Activated effector memory CD4-positive, alpha-beta T cell treated with anti-CD3 and anti-CD28 coated beads, Interleukin-2, amount 50 U/mL, for 16 hours (primary cell): Measurements from ENCODE around the gene HS3ST3B1.

Experiments used
- DNase-seq: peaks from one replicate; pipeline ENCODE4 v3.0.0-alpha.2; 2020

The HS3ST3B1 gene

DNA sequence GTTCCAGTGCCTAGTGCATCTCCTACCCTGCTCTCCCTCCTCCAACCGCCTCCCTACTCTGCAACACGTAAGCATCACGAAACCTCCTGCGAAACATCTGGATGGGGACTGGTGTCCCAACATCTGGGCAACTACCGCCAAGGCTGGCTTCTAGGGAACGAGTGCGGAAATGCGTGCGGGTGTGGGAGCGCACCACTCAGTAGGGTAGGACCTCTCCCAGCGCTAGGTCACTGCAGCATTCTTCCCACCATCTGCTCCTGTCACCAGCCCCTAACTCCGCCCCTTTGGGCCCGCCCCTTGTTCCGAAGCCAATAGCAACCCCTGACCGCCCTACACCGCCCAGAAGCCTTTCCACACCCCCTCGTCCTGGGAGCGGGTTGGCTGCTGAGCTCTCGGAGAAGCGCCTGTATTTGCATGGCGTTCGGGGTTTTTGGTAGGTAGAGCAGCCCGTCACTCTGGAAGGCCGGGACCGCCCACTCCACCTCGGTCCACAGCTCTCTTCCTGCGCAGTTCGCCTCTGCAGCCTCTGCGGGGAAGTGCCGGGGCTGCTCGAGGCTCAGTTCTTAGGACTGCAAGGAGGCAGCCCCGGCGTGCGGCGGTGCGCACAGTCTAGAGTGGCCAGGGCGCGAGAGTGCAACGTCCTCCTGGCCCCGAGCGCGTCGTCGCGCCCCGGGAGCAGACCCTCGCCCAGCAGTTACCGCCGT lies at the start of gene HS3ST3B1:
TSS of gene HS3ST3B1 (plus strand) at position 507 of the 704 bp plus-strand sequence. CDS start 438 bp downstream, outside the sequence.
- DNase-seq: peak; percentile 100

DNA sequence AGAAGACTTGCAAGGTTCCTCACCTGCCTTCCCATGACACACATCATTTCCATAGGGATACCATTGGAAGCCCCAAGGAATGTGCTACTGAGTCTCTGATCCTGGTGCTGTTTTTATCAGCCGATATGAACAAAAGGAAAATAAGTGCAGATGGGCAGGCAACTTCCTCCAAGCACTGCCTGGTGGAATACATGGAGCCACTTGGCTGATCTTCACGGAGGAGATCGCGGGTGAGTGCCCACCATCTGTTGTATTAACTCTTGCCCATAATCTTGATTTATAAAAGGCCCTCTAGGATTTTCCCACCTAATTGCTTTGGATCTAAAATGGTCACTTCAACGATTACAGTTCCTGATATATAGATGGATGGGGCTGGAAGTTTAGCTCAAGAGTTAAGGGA lies 39.5 kb upstream of the HS3ST3B1 start:
- no peak for DNase-seq

DNA sequence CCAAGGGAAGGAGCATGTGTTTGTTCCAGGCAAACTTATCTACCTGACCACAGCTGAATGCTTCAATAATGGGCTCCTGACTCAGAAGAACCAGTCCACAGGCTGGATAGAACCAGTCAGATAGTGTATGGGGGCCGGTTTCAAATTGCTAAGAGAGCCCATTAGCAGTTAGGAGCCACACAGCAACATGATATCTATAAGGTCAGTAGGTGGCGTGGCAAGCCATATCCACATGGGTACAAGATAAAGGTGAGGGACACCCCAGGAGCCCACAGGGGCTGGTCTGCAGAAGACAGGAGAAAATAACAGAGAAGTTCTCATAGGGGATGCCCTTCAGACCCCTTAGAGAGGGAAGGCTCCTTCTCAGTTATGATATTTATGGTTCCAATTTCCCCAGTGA lies 32.6 kb upstream of the HS3ST3B1 start:
- no peak for DNase-seq

DNA sequence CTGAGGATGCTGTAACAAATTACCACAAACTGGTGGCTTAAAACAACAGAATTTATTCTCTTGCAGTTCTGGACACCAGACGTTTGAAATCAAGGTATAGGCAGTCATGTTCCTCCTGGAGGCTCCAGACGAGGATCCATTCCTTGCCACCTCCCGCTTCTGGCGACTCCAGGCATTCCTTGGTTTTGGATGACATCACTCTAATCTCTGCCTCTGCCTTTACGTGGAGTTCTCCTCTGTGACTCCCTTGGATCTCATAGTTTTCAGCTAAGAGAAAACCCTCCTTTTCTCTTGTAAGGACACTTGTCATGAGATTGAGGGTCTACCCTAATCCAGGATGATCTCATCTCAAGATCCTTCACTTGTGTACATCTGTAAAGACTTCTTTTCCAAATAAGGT lies 31.4 kb upstream of the HS3ST3B1 start:
- DNase-seq: no peak

DNA sequence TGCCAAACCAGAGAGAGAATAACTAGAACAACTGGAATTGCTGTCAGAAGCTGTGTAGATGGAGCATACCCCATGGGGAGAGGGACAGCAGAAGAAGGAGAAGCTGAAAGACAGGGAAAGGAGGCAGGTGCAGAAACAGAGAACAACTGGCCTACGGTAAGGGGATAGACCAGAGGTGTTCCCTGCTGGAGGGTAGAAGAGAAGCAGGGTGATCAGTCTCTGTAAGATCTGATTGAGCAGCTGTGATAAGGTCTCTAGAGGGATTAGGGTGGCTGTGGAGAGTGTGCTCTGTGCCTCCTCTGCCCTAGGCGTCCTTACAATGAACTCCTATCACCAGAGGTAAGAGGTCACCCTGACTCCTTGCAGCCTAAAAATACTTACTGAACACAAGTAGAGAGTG lies 30.4 kb upstream of the HS3ST3B1 start:
- no peak for DNase-seq

DNA sequence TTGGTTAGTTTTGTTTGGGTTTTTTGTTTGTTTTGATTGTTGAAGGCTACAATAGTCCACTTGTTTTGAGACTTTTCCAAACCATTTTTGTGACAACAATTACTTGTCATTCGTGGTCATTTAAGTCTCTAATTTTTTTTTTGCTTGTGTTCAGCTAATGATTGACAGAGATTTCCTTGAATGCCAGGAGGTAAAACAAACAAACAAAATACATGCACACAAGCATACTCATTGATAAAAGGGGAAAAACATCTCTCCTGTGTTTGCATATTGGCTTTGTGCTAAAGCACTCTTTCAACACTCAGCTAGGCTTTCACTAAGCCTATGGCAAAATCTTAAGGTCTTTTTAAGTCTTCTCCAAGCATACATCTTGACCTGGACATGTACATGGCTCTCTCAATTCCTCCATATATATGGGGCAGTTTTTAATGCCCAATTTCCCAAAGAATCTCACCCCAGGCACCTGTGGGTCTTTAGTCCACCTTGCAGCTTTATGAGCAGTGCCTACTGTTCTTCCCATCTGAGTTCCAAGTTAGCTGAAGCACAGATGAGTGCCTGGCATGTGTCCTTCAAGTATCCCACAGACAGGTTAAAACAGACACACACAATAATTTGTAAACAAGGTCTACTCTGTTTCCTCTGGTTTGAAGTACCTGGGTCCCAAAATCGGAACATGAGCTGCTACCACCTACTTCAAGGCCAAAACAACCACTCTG lies 24.2 kb upstream of the HS3ST3B1 start:
- DNase-seq: no peak

DNA sequence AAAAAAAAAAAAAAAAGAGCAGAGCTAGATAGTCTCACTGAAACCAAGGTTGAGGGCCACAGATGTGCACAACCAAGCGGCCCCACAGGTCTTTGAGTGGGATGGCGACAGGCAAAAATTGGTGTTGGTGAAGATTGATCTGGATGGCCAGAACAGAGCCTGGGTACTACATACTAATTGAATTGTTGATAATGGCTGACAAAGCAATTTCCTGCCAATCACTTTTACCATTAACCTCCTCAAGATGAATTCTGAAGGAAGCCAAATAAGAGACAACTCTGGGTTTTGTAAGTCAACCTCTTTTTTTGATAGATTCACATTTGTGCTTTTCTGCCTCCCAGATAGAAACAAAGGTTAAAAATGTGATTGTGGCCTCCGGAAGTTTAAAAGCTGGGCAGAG lies 19.4 kb upstream of the HS3ST3B1 start:
- no peak for DNase-seq

DNA sequence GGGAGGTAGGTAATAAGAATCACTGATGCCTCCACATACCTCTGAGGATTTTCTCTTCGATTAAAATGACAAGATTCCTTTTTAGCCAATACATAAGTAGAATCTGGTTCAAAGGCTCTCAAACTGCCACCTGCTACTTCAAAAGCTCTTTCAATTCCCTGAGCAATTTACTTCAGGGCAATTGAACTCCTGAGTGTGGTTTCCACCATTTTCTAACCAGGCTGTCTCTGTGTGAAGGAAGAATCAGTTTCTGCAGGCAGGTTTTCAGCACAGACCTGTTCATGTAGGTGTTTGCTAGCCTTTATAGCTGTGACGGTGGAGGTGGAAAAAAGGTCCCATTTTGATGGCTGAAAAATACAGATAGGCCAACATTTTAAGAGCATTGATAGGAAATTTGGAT lies 18.2 kb upstream of the HS3ST3B1 start:
- DNase-seq: no peak

DNA sequence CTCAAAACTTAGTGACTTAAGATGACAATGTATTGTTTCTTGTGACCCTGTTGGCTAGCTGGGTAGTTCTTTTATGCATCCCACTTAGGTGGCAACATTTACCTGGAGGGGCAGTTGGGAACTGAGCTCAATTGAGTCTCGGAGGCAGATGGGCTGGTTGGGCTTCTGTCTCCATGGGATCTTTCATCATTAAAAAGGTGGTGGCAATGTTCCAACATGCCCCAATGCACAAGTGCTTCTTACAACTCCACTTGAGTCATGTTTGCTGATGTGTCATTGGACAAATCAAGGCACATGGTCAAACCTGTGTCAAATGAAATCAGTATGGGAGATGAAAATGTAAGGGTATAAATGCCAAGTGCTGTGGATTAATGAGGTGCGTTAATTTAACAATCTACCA lies 11.7 kb upstream of the HS3ST3B1 start:
- DNase-seq: no peak

DNA sequence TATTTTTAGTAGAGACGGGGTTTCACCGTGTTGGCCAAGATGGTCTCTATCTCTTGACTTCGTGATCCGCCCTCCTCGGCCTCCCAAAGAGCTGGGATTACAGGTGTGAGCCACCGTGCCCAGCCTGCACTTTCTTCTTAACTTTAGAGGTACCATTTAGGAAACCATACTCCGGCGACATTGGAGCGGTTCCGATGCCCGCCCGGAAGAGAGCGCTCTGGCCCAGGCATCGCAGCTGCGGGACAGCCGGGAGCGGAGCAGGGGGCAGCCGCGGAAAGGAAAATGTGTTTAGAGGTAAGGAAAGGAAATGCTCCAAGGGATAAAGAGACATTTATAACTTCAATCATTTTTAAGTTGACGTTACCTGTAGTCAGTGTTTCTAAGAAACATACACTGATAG lies 6.0 kb upstream of the HS3ST3B1 start:
- no peak for DNase-seq

DNA sequence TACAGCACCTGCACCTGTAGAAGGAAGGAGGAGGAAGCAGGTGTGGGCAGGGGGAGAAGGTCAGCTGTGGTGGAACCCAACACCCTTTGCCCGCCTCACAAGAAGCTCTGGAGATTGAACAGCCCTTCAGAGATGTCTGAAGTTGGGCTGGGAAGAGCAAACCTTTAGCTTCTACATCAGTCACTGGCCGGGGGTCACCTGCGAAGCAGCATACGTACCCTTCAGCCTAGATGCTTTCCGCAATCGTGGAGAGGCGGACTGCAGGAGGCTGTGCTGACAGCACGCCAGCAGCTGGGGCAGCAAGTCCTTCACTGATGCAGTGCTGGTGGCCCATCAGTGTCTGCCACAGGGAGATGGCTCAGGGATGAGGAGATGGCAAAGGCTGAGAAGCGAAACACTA lies 5.2 kb upstream of the HS3ST3B1 start:
- no peak for DNase-seq

DNA sequence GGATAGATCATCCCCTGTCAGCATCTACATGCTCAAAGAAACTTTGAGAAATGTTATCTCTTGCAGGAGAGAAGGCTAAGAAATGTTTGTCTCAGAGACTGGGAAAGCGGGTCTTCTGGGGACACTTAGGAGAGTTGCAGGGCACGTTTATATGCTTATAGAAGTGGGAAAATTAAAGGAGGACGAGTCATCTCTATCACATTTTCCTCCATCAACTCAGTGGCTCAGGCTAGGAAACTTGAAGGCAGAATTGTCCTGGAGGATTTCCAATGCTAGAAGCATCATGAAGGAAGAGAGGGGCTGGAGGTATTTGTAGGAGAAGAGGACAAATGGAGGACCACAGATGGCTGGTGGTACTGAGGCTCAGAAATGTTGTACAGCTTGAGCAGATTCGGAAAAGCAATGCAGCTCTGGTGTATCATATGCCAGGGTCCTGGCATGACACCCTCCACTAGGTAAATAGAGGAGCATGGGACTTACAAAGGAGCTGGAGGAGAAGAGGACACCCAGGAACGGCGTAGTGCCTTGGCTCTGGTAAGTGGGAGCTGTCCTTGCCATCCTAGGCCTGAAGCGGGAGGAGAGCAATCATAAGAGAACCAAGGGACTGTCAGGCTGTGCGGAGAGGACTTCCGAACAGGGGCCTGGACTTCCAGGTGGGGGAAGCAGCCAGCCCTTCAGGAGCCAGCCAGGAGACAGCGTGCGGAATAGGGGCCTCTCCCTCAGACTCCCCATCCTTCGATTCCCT lies 4.5 kb upstream of the HS3ST3B1 start:
- no peak for DNase-seq

DNA sequence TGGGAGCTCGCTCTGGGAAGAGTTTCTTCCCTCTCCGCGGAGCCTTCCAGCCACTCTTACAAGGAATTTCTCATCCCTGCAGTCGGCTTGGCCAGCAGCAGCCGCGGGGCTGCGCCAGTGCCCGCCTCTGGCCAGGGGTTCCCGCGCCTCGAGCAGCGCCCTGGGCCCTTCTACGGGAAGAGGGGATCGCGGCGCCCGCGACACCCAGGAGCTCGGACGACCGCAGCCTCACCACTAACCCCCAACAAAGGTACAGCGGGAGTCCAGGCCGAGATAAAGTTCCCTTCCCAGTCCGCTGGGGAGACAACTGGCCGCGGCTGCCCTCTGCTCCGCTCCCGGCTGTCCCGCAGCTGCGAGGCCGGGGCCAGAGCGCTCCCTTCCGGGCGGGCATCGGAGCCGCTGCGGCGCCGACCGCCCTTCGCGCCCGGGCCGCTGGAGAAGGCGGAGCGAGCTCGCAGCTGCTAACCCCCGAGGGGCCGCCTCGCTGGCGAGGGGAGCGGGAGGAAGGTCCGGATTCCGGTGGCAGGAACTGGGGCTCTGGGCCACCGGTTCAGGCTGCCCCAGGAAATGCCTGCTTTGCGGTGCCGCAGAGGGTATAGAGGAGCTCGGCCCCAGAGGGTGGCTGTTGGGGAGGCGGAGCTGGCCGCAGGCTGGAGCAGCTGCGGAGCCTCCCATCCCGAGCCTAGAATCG lies 3.6 kb upstream of the HS3ST3B1 start:
- peak; percentile 78 for DNase-seq

DNA sequence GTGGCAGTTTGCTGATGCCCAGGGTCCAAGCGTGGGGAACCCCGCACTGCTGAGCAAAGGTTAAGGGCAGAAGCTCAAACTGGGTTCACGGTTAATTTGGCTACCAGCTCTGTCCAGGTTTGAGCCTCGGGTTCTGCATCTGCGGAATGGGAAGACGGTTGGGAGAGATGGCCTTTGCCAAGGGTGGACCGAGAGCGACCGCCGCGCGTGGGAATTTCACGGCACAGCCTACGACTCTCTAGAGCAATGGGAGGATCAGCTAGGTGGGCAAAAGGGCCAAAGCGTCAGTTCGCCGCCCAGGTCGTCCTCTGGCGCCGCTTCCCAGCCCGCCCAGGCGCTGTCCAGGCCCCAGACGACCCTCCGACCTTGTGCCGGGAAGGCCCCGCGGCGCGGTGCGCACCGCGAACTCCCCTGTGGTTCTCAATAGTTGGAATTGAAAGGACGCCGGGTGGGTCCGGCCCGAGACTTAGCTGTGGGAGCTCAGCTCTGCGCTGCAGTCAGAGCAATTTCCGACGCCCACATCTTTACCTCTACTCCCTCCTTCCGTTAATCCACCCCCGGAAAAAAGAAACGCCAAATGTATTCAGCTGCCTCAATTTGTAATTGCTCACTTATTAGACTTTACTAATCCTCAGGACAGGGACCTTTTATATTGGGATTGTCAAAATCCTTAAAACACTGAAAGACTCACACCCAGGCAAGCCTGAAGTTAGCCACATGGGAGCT lies 2.5 kb upstream of the HS3ST3B1 start:
- peak; percentile 68 for DNase-seq

DNA sequence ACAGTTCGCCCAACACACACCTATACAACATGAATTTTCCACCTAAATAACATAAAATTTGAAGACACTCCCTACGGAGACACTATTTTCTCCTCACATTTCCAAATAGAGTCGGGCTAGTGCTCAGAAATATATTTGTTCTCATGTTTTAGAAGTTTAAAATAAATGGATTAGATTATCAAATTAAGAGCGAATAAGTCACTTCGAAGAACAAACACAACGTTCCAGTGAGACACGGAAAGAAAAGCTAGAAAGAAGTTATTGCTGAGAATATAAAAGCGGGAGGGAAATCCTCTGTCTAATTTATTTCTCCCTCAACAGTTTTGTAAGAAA lies 2.0 kb upstream of the HS3ST3B1 start:
- no peak for DNase-seq

DNA sequence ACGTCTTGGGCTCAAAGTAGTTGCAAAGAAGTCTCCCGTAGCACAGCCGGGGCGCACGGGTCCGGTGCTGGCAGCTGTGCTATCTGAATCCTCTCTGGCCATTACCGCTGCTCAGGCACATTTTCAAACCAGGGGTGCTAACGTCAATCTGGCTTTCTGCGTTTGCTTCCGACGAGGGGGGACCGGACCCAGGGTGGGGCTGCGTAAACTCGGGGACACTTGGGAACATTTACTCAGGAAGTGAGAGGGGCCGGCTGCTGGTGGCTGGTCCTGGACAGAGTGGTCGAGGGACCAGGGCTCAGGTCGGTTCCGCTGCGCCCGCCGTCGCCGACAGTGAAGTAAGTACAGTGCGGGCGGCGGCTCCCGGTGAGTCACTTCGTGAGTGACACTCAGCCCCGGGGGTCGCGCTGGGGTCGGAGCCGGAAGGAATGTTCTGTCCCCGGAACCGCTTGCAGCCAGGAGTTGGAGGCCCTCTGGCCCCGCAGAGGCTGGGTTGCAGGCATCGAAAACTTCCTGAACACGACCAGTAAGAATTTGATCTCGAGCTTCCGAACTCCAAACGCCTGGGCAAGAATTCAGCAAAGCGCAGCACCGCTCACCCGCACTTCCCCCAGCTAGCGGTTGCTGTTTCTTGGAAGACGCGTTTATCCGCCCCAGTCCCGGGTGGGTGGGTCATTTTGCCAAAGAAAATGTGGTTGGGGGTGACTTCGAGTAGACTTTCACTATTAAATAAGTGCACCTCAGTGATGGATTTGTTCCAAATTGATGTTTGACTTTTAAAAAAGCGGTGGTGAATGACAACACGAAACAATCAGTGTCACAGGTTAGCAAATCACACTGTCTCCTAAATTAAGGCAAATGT lies 1.4 kb upstream of the HS3ST3B1 start:
- DNase-seq: peak; percentile 82

DNA sequence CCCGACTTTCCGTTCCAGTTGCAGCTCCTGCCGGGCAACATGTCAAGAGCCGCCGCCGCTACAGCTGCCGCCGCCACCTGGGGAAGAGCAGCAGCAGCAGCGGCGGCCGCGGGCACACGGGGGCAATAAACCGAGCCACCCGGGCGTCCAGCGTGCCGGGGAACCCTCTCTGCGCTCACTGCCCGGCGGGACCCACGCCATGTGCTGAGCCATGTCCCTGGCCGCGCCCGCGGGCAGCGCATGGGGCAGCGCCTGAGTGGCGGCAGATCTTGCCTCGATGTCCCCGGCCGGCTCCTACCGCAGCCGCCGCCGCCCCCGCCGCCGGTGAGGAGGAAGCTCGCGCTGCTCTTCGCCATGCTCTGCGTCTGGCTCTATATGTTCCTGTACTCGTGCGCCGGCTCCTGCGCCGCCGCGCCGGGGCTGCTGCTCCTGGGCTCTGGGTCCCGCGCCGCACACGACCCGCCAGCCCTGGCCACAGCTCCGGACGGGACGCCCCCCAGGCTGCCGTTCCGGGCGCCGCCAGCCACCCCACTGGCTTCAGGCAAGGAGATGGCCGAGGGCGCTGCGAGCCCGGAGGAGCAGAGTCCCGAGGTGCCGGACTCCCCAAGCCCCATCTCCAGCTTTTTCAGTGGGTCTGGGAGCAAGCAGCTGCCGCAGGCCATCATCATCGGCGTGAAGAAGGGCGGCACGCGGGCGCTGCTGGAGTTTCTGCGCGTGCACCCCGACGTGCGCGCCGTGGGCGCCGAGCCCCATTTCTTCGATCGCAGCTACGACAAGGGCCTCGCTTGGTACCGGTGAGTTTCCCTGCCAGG lies 604 bp downstream of the HS3ST3B1 start:
- DNase-seq: no peak

DNA sequence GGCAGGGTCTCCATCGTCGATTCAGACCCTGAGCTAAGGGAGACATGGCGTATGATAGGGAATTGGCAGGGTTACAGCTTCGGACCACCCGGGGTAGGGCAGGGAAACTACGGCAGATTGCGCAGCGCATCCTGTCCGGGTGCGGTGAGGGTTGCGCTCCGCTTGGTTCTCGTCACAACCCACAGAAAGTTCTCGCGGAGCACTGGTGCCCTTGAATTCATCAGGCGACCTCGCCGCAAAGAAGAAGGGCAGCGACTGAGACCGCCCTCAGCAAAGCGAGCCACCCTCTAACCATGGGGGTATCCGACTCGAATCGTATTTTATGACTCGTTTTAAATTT lies 1.2 kb downstream of the HS3ST3B1 start:
- DNase-seq: peak; percentile 87

DNA sequence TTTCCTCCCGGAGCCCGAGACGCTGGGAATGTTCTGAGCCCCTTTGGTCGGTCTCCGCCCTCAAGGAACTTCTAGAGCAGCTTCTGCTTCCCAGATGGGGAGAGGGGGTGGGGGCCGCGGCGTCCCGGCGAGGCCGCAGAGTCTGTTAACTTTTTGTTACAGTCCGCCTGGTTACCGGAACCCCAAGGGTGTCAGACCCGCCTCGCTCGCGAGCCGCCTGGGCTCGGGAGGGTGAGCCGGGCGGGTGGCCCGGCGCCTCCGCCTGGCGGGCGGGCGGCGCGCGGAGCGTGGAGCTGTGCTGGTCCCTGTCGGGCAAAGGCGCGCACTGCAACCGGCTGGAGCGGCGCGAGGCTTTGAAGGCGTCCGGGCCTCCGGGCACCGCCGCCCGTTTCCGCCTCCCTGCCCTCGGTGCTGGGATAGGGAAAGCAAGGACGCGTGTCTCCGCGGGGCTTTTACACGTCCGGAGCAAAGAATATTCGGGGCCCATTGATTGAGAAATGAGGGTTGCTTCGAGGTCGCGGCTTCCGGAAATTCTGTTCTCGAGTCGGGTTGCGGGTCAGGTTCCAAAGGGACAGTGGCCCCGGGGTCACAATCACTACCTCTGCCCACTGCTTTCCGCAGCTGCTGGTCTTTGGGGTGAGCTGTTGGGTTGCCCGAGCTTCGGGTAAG lies 1.7 kb downstream of the HS3ST3B1 start:
- peak; percentile 94 for DNase-seq
